HG03342 (cell line): ENCODE results near the gene C11orf54.
"Not testable (repeated sequence)": the region's sequence is repeated elsewhere in the genome, so short reads cannot be mapped to it uniquely, and the experiment has no call there.

Source experiments
- ATAC-seq: cut with Tn5 transposase; IDR thresholded peaks from one replicate; pipeline ENCODE4 v1.9.1; 2021; ENCODE audit warnings: mild to moderate bottlenecking, moderate library complexity; ENCODE audit not compliant: unreplicated experiment

Gene C11orf54

GRCh38 chr11:93765551-93765950 lies 24.1 kb downstream of the C11orf54 start:
- ATAC-seq: no peak

GRCh38 chr11:93766504-93766903 lies 25.0 kb downstream of the C11orf54 start:
- ATAC-seq: no peak

GRCh38 chr11:93767018-93767417 lies 25.5 kb downstream of the C11orf54 start:
- ATAC-seq: no peak

- ATAC-seq: no peak
Observed at GRCh38 chr11:93770160-93770559, 28.7 kb downstream of the C11orf54 start.

GRCh38 chr11:93772123-93772522 lies 30.7 kb downstream of the C11orf54 start:
- ATAC-seq: no peak

- no peak for ATAC-seq
Observed at GRCh38 chr11:93773045-93773477, 31.6 kb downstream of the C11orf54 start.

- ATAC-seq: no peak
Observed at GRCh38 chr11:93773601-93774200, 32.2 kb downstream of the C11orf54 start.

GRCh38 chr11:93774560-93774959 lies 33.1 kb downstream of the C11orf54 start:
- not testable (repeated sequence) for ATAC-seq

GRCh38 chr11:93775289-93775688 lies 33.8 kb downstream of the C11orf54 start:
- no peak for ATAC-seq

- no peak for ATAC-seq
Observed at GRCh38 chr11:93783362-93783761, 41.9 kb downstream of the C11orf54 start.

GRCh38 chr11:93783765-93784144 lies 42.3 kb downstream of the C11orf54 start:
- peak; percentile 47 for ATAC-seq

- ATAC-seq: peak; percentile 97
Observed at GRCh38 chr11:93784145-93784934, 42.9 kb downstream of the C11orf54 start, which contains the start of gene MED17. MED17 (plus strand) TSS chr11:93784282; CDS start chr11:93784514, 232 bp downstream.

- peak; percentile 31 for ATAC-seq
Observed at GRCh38 chr11:93784935-93785360, 43.5 kb downstream of the C11orf54 start.

- ATAC-seq: no peak
Observed at GRCh38 chr11:93791493-93791892, 50.0 kb downstream of the C11orf54 start.

GRCh38 chr11:93796441-93797231 lies 55.2 kb downstream of the C11orf54 start:
- ATAC-seq: no peak

- no peak for ATAC-seq
Observed at GRCh38 chr11:93801366-93801765, 59.9 kb downstream of the C11orf54 start.

- ATAC-seq: no peak
Observed at GRCh38 chr11:93804879-93805278, 63.4 kb downstream of the C11orf54 start.

- ATAC-seq: no peak
Observed at GRCh38 chr11:93807980-93808379, 66.5 kb downstream of the C11orf54 start.

GRCh38 chr11:93813974-93814373 lies 72.5 kb downstream of the C11orf54 start:
- ATAC-seq: no peak
